Liver (tissue), 9 donors: ENCODE results near the gene ASIC2. TPM values are rescaled to one million over a fixed set of nuclear protein-coding genes. Genes with fewer than 3 reads are reported as not detected.

Experiments
- DNase-seq: peaks from one replicate; pipeline ENCODE4 v3.0.0-alpha.2; 2017; ENCODE audit warnings: low spot score
- H3K27ac ChIP-seq, 2 donors: one replicate each; pipeline ENCODE4 v1.7.0; 2013; ENCODE audit warnings: inconsistent platforms in 2 of 2, low read length in 2 of 2, control low read depth in 1 of 2, low read depth in 1 of 2, mild to moderate bottlenecking in 1 of 2
- H3K27me3 ChIP-seq, 4 donors: one replicate each; pipeline versions ENCODE4 v1.6.1 to v1.7.0; 2013; ENCODE audit warnings: low read length in 3 of 4, inconsistent platforms in 1 of 4, mild to moderate bottlenecking in 1 of 4, moderate library complexity in 1 of 4; ENCODE audit not compliant: control insufficient read depth in 4 of 4, insufficient read depth in 4 of 4
- H3K36me3 ChIP-seq, 4 donors: one replicate each; pipeline versions ENCODE4 v1.6.1 to v1.7.0; 2013; ENCODE audit warnings: low read length in 3 of 4, mild to moderate bottlenecking in 3 of 4, low read depth in 1 of 4, moderate library complexity in 1 of 4; ENCODE audit not compliant: control insufficient read depth in 4 of 4, insufficient read depth in 3 of 4
- H3K4me1 ChIP-seq, 4 donors: one replicate each; pipeline versions ENCODE4 v1.6.1 to v1.7.0; 2013; ENCODE audit warnings: low read length in 3 of 4, mild to moderate bottlenecking in 3 of 4, moderate library complexity in 1 of 4; ENCODE audit not compliant: control insufficient read depth in 4 of 4, insufficient read depth in 4 of 4
- H3K4me3 ChIP-seq, 3 donors: one replicate each; pipeline versions ENCODE4 v1.6.1 to v1.7.0; 2013; ENCODE audit warnings: low read length in 3 of 3, control low read depth in 1 of 3, low read depth in 1 of 3, mild to moderate bottlenecking in 1 of 3
- H3K9ac ChIP-seq, 2 donors: one replicate each; pipeline ENCODE4 v1.7.0; 2013; ENCODE audit warnings: low read length in 2 of 2, mild to moderate bottlenecking in 2 of 2, moderate library complexity in 2 of 2, control low read depth in 1 of 2, low read depth in 1 of 2
- H3K9me3 ChIP-seq, 4 donors: one replicate each; pipeline versions ENCODE4 v1.6.1 to v1.7.0; 2013; ENCODE audit warnings: low read length in 3 of 4; ENCODE audit not compliant: control insufficient read depth in 4 of 4
- ATF3 ChIP-seq: IDR thresholded peaks from 2 replicates; pipeline ENCODE4 v1.6.1; 2016; ENCODE audit warnings: antibody characterized with exemption
- CTCF ChIP-seq: fragments of 150-350 bp; IDR thresholded peaks from 2 replicates; pipeline ENCODE4 v1.5.1; 2017; ENCODE audit warnings: improper control_type of control experiment, low read depth, low read length; ENCODE audit not compliant: missing input control
- EGR1 ChIP-seq, 2 donors: IDR thresholded peaks; 2 replicates each; pipeline ENCODE4 v1.6.1; 2016 to 2018; ENCODE audit warnings: antibody characterized with exemption in 2 of 2, low read depth in 2 of 2
- FOXA1 ChIP-seq: IDR thresholded peaks from 2 replicates; pipeline ENCODE4 v1.6.1; 2016; ENCODE audit warnings: antibody characterized with exemption
- FOXA2 ChIP-seq: IDR thresholded peaks from 2 replicates; pipeline ENCODE4 v1.6.1; 2016; ENCODE audit warnings: antibody characterized with exemption
- GABPA ChIP-seq, 2 donors: IDR thresholded peaks in 1 of 2; conservative IDR thresholded peaks in 1 of 2; 2 replicates each; pipeline ENCODE4 v1.6.1; 2016; ENCODE audit warnings: antibody characterized with exemption in 2 of 2, mild to moderate bottlenecking in 1 of 2, moderate library complexity in 1 of 2
- HNF4A ChIP-seq, 2 donors: conservative IDR thresholded peaks; 2 replicates each; pipeline ENCODE4 v1.6.1; 2016; ENCODE audit warnings: antibody characterized with exemption in 2 of 2, mild to moderate bottlenecking in 2 of 2
- HNF4G ChIP-seq: IDR thresholded peaks from 2 replicates; pipeline ENCODE4 v1.6.1; 2016; ENCODE audit warnings: antibody characterized with exemption
- JUND ChIP-seq, 2 donors: IDR thresholded peaks; 2 replicates each; pipeline ENCODE4 v1.6.1; 2016; ENCODE audit warnings: antibody characterized with exemption in 2 of 2
- MAX ChIP-seq: IDR thresholded peaks from 2 replicates; pipeline ENCODE4 v1.6.1; 2016; ENCODE audit warnings: antibody characterized with exemption
- NR2F2 ChIP-seq: IDR thresholded peaks from 2 replicates; pipeline ENCODE4 v1.6.1; 2016; ENCODE audit warnings: antibody characterized with exemption
- RAD21 ChIP-seq, 2 donors: IDR thresholded peaks; 2 replicates each; pipeline ENCODE4 v1.6.1; 2016; ENCODE audit warnings: antibody characterized with exemption in 2 of 2, mild to moderate bottlenecking in 2 of 2
- REST ChIP-seq: IDR thresholded peaks from 2 replicates; pipeline ENCODE4 v1.6.1; 2016; ENCODE audit warnings: antibody characterized with exemption, mild to moderate bottlenecking
- RXRA ChIP-seq, 2 donors: IDR thresholded peaks; 2 replicates each; pipeline ENCODE4 v1.6.1; 2017 to 2018; ENCODE audit warnings: antibody characterized with exemption in 2 of 2, mild to moderate bottlenecking in 1 of 2
- SP1 ChIP-seq: IDR thresholded peaks from 2 replicates; pipeline ENCODE4 v1.6.1; 2018; ENCODE audit warnings: antibody characterized with exemption, mild to moderate bottlenecking
- TAF1 ChIP-seq: conservative IDR thresholded peaks from 2 replicates; pipeline ENCODE4 v1.6.1; 2016; ENCODE audit warnings: antibody characterized with exemption, mild to moderate bottlenecking
- YY1 ChIP-seq: IDR thresholded peaks from 2 replicates; pipeline ENCODE4 v1.6.1; 2016; ENCODE audit warnings: antibody characterized with exemption, mild to moderate bottlenecking
- ZBTB33 ChIP-seq: IDR thresholded peaks from 2 replicates; pipeline ENCODE4 v1.6.1; 2016; ENCODE audit warnings: antibody characterized with exemption
- WGBS: extraction: QIAGEN DNeasy Blood & Tissue Kit; methylation state at CpG from one replicate; pipeline ENCODE4 v1.1.7; 2013; 5-methylcytosine and 5-hydroxymethylcytosine counted together
- polyA plus RNA-seq, 2 donors: library from polyadenylated mRNA; stranded (reverse) in 1 of 2; unstranded in 1 of 2; fragments of 200-250 nt in 1 of 2; fragments of >200 nt in 1 of 2; fragmentation: Nextera tagmentation in 1 of 2; extraction: Ambion mirVana in 1 of 2; gene quantifications; one replicate each; pipeline versions ENCODE4 v1.2.1 to v1.2.3, GENCODE V29; 2013 to 2015
- total RNA-seq, 2 donors: library from RNA; depleted of rRNA; stranded (reverse); fragments of >200 nt; gene quantifications; one replicate each; pipeline ENCODE4 v1.2.3, GENCODE V29; 2014
- donor health status: healthy.
- donor health status: healthy.
- donor health status: healthy.
- donor health status: healthy.
- donor health status: healthy.

ASIC2 gene
- total and polyA plus RNA-seq, 4 donors = under 0.01 TPM; not detected in 3

- no peak overlapping the region for H3K27ac ChIP-seq
- H3K9me3 ChIP-seq = no peaks in the 10 kb centered on the region
- DNase-seq = no peak
- H3K4me3 ChIP-seq = no peak overlapping the region
- H3K4me1 ChIP-seq = no peaks in the 10 kb centered on the region
- TF ChIP-seq MAX = no peak
- TF ChIP-seq NR2F2 = no peak
- no peak for TF ChIP-seq TAF1
- TF ChIP-seq ZBTB33 = no peak
- no peak for TF ChIP-seq REST
- no peak for TF ChIP-seq RAD21 (IDR thresholded peaks at IDR 0.05)
- TF ChIP-seq FOXA1 = no peak
- no peak for TF ChIP-seq FOXA2
- TF ChIP-seq ATF3 = no peak
- no peak for TF ChIP-seq JUND (IDR thresholded peaks at IDR 0.05)
- TF ChIP-seq EGR1 (IDR thresholded peaks at IDR 0.05; ENCODE audit: low read depth in 2 of 2) = no peak
- TF ChIP-seq HNF4A (conservative IDR thresholded peaks at IDR 0.05) = no peak
- no peak for TF ChIP-seq YY1
- no peak for TF ChIP-seq SP1
- TF ChIP-seq CTCF = no peak
- no peak for TF ChIP-seq GABPA (IDR thresholded peaks at IDR 0.05 in 1 of 2, conservative IDR thresholded peaks at IDR 0.05 in 1 of 2)
- no peak for TF ChIP-seq RXRA (IDR thresholded peaks at IDR 0.05)
- no peaks in the 10 kb centered on the region for H3K36me3 ChIP-seq
- H3K9ac ChIP-seq = no peak overlapping the region
- WGBS = 43% methylated on average over 1 of the region's 1 CpG
- H3K27me3 ChIP-seq = peaks cover 0 to 5% (median 0%) of the 10 kb centered on the region in 4 donors
Observed at GRCh38 chr17:33167736-33168135, 125.4 kb downstream of the ASIC2 start.

GRCh38 chr17:33166472-33166871 is 126.6 kb downstream of the ASIC2 start:
- Histone ChIP-seq H3K4me3 (no peak overlapping the region), H3K9me3 (no peaks in the 10 kb centered on the region), H3K9ac (no peak overlapping the region), H3K27me3 (peaks cover 0 to 5% (median 0%) of the 10 kb centered on the region in 4 donors), H3K27ac (no peak overlapping the region), H3K4me1 (no peaks in the 10 kb centered on the region), H3K36me3 (no peaks in the 10 kb centered on the region)
- DNase-seq = no peak
- WGBS = 76% methylated on average over 5 of the region's 5 CpGs
- TF ChIP-seq HNF4G = no peak
- no peak for TF ChIP-seq HNF4A (conservative IDR thresholded peaks at IDR 0.05)
- no peak for TF ChIP-seq GABPA (IDR thresholded peaks at IDR 0.05 in 1 of 2, conservative IDR thresholded peaks at IDR 0.05 in 1 of 2)
